ENCODE results near the gene CLDN20.
"Not testable (repeated sequence)": the region's sequence is repeated elsewhere in the genome, so short reads cannot be mapped to it uniquely, and the experiment has no call there.

Gene CLDN20

GRCh38 chr6:155245831-155246230 is 18.0 kb upstream of the CLDN20 start:
- no peak for DNase-seq

- DNase-seq: no peak
Measured at GRCh38 chr6:155246825-155247224, 17.0 kb upstream of the CLDN20 start.

DNA sequence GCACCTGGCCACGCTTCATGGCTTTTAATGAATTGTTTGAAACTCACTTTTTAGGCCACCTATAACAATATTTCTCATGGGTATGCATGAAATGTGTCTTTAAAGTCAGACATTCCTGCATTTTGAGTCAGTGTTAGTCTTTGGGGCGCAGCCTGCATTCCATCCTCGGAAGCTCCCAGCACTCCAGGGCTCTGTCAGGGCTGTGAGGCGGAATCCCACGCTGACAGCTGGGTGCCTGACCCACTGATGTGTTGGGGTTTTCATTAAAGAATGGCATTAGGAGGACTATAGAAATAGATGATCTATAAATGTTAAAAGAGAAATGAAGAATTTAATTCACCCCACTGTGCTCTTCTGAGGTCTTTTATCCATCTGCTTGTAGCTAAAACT is 16.2 kb upstream of the CLDN20 start:
- no peak for DNase-seq

DNA sequence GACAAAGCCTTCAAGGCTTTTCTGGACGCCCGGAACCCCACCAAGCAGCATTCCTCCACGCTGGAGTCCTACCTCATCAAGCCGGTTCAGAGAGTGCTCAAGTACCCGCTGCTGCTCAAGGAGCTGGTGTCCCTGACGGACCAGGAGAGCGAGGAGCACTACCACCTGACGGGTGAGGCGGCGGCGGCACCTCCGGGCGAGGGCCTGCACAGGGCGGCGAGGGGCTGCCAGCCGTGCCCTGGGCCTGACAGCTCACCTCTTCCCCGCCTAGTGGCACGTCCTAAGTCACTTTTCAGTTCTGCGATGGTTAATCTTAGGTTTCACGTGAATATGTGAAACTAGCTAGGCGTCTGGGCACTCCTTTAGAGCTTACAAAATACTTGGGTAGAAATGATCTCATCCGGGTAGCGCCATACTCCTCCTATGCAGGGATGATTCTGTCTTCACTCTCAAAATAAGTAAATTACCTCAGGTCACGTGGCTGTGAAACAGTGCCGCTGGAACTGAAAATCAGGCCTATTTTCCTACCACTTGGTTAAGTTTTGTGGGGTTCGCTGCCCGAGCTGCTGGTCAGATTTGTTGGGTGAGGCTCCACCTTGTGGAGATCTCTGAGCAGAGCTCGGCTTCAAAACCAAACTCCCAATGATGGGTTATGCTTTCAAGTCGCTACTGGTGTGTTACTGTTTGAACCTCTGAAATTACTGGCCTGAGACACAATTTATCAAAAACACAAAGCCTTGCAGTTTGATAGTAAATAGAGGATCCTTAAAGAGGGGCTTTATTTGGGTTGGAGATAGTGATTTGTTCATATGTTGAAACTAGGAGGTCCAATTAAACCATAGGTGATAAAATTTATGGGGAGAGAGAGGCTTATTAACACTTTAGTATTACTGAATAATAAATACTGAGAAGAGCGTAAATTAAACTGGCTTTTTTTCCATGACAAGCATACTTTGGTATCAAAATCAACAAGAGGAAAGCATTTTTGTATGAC is 15.5 kb upstream of the CLDN20 start:
- no peak for DNase-seq

DNA sequence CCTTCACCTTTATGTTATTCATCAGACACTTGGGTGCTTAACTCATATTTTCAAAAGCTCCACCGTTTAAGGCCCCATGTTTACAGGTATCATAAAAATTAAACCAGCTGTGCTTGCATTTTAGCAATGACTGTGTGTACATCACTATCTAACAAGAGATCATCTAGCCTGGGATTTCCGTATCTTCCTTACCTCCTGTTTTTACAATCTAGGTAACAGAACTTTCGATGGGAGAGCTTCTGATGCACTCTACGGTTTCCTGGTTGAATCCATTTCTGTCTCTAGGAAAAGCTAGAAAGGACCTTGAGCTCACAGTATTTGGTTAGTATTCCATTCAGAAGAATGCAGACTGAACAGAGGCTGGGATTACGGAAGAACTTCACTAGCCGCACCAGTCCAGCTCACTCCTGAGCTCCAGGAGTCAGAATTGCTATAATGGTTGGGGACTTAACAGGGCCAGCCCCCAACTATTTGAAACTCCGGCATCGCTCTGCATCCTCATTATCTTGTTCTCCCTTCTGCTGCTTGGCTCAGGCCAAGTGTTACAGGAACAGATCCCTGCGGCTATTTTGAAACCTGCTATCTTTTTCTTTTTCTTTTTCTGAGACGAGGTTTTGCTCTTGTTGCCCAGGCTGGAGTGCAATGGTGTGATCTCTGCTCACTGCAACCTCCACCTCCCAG is 13.0 kb upstream of the CLDN20 start:
- DNase-seq: no peak

DNA sequence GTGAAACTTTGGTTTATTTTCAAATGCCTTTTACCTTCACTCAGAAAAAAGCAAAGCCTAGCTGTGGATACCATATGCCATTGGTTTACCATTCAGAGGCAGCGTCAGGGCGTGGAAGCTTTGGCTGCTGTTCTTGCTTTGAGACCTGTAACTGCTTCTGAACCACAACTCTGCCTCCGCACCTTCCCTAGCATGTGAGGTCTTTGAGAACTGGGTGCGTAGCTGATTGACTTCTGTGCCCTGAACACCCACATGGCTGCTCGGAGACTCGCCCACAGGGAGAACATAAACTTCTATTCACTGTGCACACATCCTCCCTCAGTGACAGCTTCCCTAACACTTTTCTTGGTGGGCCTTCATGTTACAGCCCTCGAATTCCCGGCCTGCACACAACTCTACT is 11.2 kb upstream of the CLDN20 start:
- no peak for DNase-seq

DNA sequence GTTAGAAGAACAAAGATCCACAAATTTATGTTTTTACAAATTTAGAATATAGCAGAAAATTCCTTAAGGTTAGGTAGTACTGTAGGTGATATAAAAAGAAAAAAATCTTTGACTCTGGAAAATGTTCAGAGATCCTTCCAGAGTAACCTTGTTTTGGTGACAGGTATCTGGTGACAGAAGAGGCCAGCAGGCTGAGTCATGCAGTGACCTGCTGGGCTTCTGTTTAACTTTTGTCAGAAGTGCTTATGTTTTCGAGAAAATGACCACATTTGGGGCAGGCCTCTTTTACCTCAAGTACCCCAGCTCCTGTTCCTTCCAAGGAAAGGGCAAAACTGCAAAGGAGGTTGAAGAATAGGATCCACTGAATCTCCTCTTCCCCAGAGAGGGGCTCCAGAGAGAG is 10.5 kb upstream of the CLDN20 start:
- DNase-seq: no peak

- DNase-seq: no peak
Measured at GRCh38 chr6:155254139-155254538, 9.7 kb upstream of the CLDN20 start.

DNA sequence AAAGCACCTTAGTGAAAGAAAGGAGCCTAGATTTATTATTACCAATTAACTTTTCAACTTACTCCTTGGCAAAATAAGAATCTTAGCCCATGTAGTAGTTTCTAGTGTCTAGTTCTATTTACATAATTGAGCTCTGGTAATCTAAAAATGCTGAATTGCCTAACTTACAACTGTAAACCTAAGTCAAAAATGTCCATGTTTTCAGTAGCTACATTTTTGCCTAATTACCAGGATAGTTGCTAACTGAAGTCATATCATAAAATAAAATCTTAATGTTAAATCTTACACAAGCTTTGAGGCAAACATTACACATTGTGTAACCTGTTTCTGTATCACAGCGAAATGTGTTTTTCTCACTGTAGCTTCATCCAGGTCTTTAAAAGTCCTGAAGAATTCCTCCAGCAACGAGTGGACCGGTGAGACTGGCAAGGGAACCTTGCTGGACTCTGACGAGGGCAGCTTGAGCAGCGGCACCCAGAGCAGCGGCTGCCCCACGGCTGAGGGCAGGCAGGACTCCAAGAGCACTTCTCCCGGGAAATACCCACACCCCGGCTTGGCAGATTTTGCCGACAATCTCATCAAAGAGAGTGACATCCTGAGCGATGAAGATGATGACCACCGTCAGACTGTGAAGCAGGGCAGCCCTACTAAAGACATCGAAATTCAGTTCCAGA is 7.6 kb upstream of the CLDN20 start:
- no peak for DNase-seq

DNA sequence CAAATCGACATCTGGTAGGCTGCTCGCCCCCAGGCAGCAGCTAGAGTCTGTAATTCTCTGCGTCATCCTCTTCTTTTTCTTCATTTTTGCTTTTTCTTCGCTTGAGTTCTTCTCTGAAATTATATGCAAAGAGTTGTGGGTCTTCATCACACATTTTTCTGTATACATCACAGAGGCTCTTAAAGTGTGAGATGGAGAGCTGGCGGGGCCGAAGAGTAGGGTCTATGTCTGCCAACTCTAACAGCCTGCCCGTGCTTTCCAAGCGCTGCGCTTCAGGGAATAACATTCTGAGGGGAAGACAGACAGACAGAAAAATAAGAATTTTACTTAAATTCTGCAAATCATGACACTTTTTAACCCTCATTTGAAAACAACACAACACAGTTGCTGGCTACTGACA is 6.0 kb upstream of the CLDN20 start:
- DNase-seq: no peak

DNA sequence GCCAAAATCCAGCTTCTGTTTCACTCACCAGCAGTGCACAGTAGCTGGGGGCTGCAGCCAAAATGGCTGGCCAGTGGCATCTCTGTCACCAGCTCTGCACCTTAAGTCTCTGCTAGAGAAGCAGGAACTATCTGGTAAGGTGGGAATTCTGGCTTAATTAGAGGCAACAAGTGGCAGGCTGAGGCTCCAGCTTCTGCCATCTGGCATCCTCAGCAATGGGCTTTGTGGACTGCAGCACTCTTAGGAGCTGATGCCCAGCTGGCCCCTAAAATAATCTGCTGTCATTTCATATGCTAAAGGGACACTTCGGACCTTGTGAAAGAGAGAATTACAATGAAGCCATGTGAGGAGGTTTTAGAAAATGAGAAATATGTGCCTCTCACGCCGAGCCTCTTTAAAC is 4.6 kb upstream of the CLDN20 start:
- DNase-seq: no peak

GRCh38 chr6:155259897-155260296 is 3.9 kb upstream of the CLDN20 start:
- DNase-seq: no peak

DNA sequence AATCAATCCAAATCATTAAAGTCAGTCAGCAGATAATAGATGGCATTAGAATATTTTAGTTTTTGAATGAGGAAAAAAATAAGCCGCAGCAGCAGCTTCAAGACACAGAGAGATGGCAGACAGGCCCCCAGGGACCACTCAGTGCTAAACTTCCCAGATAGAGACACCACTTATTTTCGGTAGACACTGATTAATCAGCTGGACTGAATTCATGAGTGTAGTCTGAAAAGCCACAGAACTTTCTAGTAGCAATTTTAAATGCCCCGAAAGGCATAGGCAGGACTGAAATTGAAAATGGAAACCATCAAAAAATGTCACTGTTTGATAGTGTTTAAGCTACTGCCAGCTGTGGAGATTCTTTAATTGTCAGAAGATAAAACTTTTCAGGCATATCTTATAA is 3.1 kb upstream of the CLDN20 start:
- DNase-seq: no peak

- no peak for DNase-seq
Measured at GRCh38 chr6:155261111-155261900, 2.5 kb upstream of the CLDN20 start.

GRCh38 chr6:155262655-155263054 is 1.2 kb upstream of the CLDN20 start:
- no peak for DNase-seq

GRCh38 chr6:155264693-155265320 is 994 bp downstream of the CLDN20 start:
- no peak for DNase-seq

DNA sequence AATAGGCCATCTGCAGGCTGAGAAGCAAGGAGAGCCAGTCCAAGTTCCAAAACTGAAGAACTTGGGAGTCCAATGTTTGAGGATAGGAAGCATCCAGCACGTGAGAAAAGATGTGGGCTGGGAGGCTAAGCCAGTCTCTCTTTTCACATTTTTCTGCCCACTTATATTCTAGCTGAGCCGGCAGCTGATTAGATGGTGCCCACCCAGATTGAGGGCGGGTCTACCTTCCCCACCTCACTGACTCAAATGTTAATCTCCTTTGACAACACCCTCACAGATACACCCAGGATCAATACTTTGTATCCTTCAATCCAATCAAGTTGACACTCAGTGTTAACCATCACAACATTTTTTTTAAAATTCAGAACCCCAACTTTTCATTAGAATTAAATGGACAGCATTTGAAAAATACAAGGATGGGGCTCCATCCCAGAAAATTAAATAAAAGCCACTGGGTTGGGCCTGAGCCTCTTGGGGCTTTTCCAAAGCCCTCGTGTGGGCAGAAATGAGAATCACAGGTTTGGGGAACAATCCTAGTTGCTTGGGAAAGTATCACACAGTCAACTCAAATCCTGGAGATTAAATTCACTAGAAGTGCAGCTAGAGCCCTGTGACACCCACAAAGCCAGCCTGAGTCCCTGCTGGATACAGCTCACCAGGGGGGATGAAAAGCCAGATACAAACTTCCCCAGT is 2.2 kb downstream of the CLDN20 start:
- DNase-seq: no peak

DNA sequence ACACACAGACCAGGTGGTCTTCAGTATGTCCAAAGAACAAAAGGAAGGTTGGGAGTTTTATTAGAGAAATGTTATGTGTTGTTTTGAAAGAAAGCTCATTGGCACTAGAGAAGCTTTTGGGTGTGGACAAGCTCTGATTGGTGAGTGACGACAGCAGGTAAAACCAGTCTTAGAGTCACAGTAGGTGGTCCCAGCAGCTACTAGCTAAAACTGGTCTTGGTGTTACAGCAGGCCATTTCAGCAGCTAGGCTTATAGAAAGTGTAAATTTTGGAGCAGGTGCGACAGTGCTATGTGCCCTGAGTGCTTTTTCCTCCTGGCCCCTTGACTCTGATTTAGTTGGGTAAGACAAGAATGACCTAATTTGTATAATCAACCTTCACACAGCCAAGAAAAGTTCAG is 3.6 kb downstream of the CLDN20 start:
- no peak for DNase-seq

- DNase-seq: not testable (repeated sequence)
Measured at GRCh38 chr6:155268088-155268867, 4.5 kb downstream of the CLDN20 start.

- no peak for DNase-seq
Measured at GRCh38 chr6:155269765-155270164, 6.0 kb downstream of the CLDN20 start.

DNA sequence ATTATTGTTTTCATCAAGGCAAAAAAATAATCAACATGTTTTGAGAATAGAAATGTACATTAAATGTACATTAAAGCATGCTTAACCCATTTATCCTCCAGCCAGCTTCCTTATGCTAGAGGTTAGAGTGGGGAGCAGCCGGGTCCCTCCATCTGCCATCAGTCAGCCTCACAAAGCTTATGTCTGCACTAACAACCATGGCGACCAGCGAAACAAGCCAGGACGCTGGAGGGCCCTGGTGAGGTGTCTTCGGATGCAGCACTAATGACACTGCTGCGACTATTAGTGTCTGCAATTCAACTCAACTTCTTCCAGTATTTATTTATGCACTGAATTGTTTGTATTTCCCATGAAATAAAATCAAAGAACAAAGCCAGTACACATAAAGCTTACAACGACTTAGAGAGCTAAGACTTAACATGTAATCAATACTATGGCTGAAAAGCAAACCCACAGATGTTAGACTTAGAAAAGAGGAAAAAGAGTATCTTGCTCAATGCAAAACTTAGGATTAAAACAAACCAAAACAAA is 6.8 kb downstream of the CLDN20 start:
- no peak for DNase-seq
